Measurements from ENCODE around the gene MLXIPL.

GRCh38 chr7:73573276-73573675 lies 51.0 kb downstream of the MLXIPL start:
- TF ChIP-seq CTCF (IDR thresholded peaks at IDR 0.05; ENCODE audit: low read depth, low read length) (no peak), POLR2A (IDR thresholded peaks at IDR 0.05; ENCODE audit: extremely low read depth, insufficient read length) (no peak), MYC (IDR thresholded peaks at IDR 0.05; ENCODE audit: low read depth, low read length) (no peak), MAX (IDR thresholded peaks at IDR 0.05; ENCODE audit: low read depth, low read length) (no peak)

Measured in NB4 (cell line).